CD4-positive, alpha-beta T cell (primary cell): ENCODE results near the gene GALNT14. TPM values are rescaled to one million over a fixed set of nuclear protein-coding genes. Genes with fewer than 3 reads are reported as not detected.

Experiments
- ATAC-seq: fragments of 200-7000 bp; cut with Tn5 transposase; one replicate; pipeline ENCODE4 v1.10.0; 2022; ENCODE audit warnings: mild to moderate bottlenecking; ENCODE audit not compliant: poor library complexity
- CTCF ChIA-PET: fragments of 350-600 bp; sonication (Branson Sonifier 250); formaldehyde crosslinking; loops from one replicate; lab custom pipeline; 2021; ENCODE audit warnings: antibody characterized with exemption, inconsistent platforms; lab: Charles Lee
- POLR2A ChIA-PET: fragments of 350-600 bp; sonication (Branson Sonifier 250); formaldehyde crosslinking; loops from one replicate; lab custom pipeline; 2021; ENCODE audit warnings: antibody characterized with exemption, inconsistent platforms; lab: Charles Lee
- DNase-seq, 14 experiments: peaks; one replicate each; pipeline ENCODE4 v3.0.0-alpha.2; 2013 to 2020; ENCODE audit warnings: mixed read lengths in 2 of 14
- H3K27ac ChIP-seq, 2 donors: one replicate each; pipeline versions ENCODE4 v1.5.1 to v1.7.0; 2013; ENCODE audit warnings: low read length in 2 of 2, low read depth in 1 of 2, mild to moderate bottlenecking in 1 of 2
- H3K27me3 ChIP-seq, 2 experiments: 1 replicate in 1 of 2; 2 replicates in 1 of 2; pipeline versions ENCODE4 v1.6.1 to v1.7.0; 2013; ENCODE audit warnings: low read length in 2 of 2, control low read depth in 1 of 2, mild to moderate bottlenecking in 1 of 2, moderate library complexity in 1 of 2; ENCODE audit not compliant: insufficient read depth in 2 of 2, control insufficient read depth in 1 of 2
- H3K36me3 ChIP-seq: one replicate; pipeline ENCODE4 v1.6.1; 2013; ENCODE audit warnings: low read length, control low read depth; ENCODE audit not compliant: insufficient read depth
- H3K4me1 ChIP-seq: one replicate; pipeline ENCODE4 v1.6.1; 2013; ENCODE audit warnings: low read length, control low read depth; ENCODE audit not compliant: insufficient read depth
- H3K4me3 ChIP-seq: one replicate; pipeline ENCODE4 v1.5.1; 2013; ENCODE audit warnings: mild to moderate bottlenecking, low read length, moderate library complexity
- H3K9me3 ChIP-seq, 2 experiments: 1 replicate in 1 of 2; 2 replicates in 1 of 2; pipeline versions ENCODE4 v1.6.1 to v1.7.0; 2013; ENCODE audit warnings: low read length in 2 of 2, mild to moderate bottlenecking in 2 of 2, control low read depth in 1 of 2, moderate library complexity in 1 of 2; ENCODE audit not compliant: control insufficient read depth in 1 of 2, insufficient read depth in 1 of 2
- H3K27ac Mint-ChIP-seq: one replicate; pipeline ENCODE4 v1.8.0; 2020; ENCODE audit warnings: mixed read lengths
- H3K27me3 Mint-ChIP-seq: one replicate; pipeline ENCODE4 v1.8.0; 2021; ENCODE audit warnings: mixed read lengths
- H3K36me3 Mint-ChIP-seq: one replicate; pipeline ENCODE4 v1.8.0; 2021; ENCODE audit warnings: low read depth, mixed read lengths
- H3K4me1 Mint-ChIP-seq: one replicate; pipeline ENCODE4 v1.8.0; 2021; ENCODE audit warnings: low read depth, mixed read lengths
- H3K4me3 Mint-ChIP-seq: one replicate; pipeline ENCODE4 v1.8.0; 2020; ENCODE audit warnings: mild to moderate bottlenecking, mixed read lengths
- H3K9me3 Mint-ChIP-seq: one replicate; pipeline ENCODE4 v1.8.0; 2020; ENCODE audit warnings: mixed read lengths
- intact Hi-C, 2 experiments: fragments of 100-400 bp; cut with DNase I in 1 of 2; cut with micrococcal nuclease in 1 of 2; formaldehyde crosslinking; loops; one replicate each; pipeline versions ENCODE4 v1.15.1 to v1.9.0; 2023 to 2025; cut with DNase I, micrococcal nuclease
- total RNA-seq, 174 experiments: library from RNA in 2 of 174; stranded (reverse) in 2 of 174; gene quantifications; one replicate each; pipeline ENCODE4 v1.2.3 and lab custom pipeline; 2021 to 2026
- TF ChIP-seq, protein P1 (sequence below): fragments of 200-600 bp; IDR thresholded peaks from one replicate; pipeline ENCODE4 v1.8.0; 2022; ENCODE audit warnings: antibody characterized with exemption, mild to moderate bottlenecking

Gene GALNT14
- total RNA-seq, 2 experiments from 2014 or later: not detected

DNA sequence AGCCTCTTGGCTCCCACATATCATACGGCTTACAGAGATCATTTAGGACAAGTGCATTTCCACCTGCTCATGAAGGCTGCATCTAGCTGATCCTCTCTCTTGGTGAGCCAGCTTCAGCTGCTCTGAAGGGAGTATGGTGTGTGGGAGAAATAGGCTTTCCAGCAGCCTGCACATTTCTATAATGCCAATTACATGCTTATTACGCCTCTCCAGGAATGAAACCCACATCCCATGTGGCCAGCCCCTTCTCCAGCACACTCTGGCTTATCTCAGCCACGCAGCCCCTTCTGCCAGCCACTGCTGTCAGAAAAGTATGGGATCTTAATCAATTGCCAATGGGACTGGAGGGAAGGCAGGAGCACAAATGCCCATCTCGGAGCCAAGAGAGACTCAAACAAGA lies 117.5 kb downstream of the GALNT14 start:
- ChIA-PET POLR2A (no interaction called here), CTCF (no interaction called here)
- no peaks in the 10 kb centered on the region for H3K27me3 ChIP-seq
- H3K9me3 ChIP-seq: no peaks in the 10 kb centered on the region
- H3K4me3 Mint-ChIP-seq: no peak overlapping the region
- no peaks in the 10 kb centered on the region for H3K36me3 Mint-ChIP-seq
- no peak overlapping the region for H3K4me3 ChIP-seq
- no peak for ATAC-seq
- TF ChIP-seq, protein P1, sequence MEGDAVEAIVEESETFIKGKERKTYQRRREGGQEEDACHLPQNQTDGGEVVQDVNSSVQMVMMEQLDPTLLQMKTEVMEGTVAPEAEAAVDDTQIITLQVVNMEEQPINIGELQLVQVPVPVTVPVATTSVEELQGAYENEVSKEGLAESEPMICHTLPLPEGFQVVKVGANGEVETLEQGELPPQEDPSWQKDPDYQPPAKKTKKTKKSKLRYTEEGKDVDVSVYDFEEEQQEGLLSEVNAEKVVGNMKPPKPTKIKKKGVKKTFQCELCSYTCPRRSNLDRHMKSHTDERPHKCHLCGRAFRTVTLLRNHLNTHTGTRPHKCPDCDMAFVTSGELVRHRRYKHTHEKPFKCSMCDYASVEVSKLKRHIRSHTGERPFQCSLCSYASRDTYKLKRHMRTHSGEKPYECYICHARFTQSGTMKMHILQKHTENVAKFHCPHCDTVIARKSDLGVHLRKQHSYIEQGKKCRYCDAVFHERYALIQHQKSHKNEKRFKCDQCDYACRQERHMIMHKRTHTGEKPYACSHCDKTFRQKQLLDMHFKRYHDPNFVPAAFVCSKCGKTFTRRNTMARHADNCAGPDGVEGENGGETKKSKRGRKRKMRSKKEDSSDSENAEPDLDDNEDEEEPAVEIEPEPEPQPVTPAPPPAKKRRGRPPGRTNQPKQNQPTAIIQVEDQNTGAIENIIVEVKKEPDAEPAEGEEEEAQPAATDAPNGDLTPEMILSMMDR: no peak
- no peaks in the 10 kb centered on the region for H3K36me3 ChIP-seq
- H3K27ac Mint-ChIP-seq: no peak overlapping the region
- no peaks in the 10 kb centered on the region for H3K9me3 Mint-ChIP-seq
- H3K4me1 ChIP-seq: no peaks in the 10 kb centered on the region
- DNase-seq: no peak
- no peak overlapping the region for H3K27ac ChIP-seq
- no peaks in the 10 kb centered on the region for H3K4me1 Mint-ChIP-seq
- intact Hi-C loops: no loop called here
- H3K27me3 Mint-ChIP-seq: no peaks in the 10 kb centered on the region

DNA sequence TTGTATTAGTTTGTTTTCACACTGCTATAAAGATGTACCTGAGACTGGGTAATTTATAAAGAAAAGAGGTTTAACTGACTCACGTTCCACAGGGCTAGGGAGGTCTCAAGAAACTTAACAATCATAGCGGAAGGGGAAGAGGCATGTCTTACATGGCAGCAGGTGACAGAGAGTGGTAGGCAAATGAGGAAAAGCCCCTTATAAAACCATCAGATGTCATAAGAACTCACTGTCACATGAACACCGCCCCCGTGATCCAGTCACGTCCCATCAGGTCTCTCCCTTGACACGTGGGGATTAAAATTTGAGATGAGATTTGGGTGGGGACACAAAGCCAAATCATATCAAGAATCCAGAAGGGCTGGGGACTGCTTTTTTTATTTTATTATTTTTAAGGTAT lies 120.0 kb downstream of the GALNT14 start:
- Histone ChIP-seq H3K4me1 (no peaks in the 10 kb centered on the region), H3K4me3 (no peak overlapping the region), H3K27ac (no peak overlapping the region), H3K36me3 (no peaks in the 10 kb centered on the region), H3K9me3 (no peaks in the 10 kb centered on the region), H3K27me3 (no peaks in the 10 kb centered on the region)
- ChIA-PET CTCF (no interaction called here), POLR2A (no interaction called here)
- TF ChIP-seq, protein P1: no peak
- ATAC-seq (no peak), DNase-seq (no peak)
- H3K9me3 Mint-ChIP-seq: no peaks in the 10 kb centered on the region
- H3K36me3 Mint-ChIP-seq: no peaks in the 10 kb centered on the region
- no peak overlapping the region for H3K4me3 Mint-ChIP-seq
- intact Hi-C loops: no loop called here
- no peaks in the 10 kb centered on the region for H3K27me3 Mint-ChIP-seq
- no peaks in the 10 kb centered on the region for H3K4me1 Mint-ChIP-seq
- H3K27ac Mint-ChIP-seq: no peak overlapping the region

DNA sequence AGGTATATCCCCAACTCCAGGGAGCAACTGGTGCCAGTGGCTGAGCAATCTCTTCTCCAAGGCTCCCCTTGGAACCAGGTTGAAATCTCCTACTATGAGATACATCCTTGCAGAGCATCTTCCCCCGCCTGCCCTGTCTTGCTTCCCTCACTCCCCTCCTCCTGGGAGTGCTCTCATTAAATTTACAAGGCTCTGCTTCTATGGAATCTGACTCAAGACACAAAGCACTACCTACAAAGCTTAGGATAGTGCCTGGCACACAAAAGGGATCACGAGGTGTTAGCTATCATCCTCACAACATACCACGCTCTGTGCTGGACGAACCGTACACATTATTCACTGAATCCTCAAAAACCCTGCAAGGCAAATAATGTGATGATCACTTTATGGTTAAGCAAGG lies 121.6 kb downstream of the GALNT14 start:
- no peaks in the 10 kb centered on the region for H3K36me3 Mint-ChIP-seq

More for the DNA sequence above, 121.6 kb downstream of the GALNT14 start:
- H3K4me3 Mint-ChIP-seq: no peak overlapping the region
- no peak for DNase-seq
- ChIA-PET CTCF (no interaction called here), POLR2A (no interaction called here)
- no peak overlapping the region for H3K27ac Mint-ChIP-seq
- no peaks in the 10 kb centered on the region for H3K27me3 ChIP-seq
- H3K27me3 Mint-ChIP-seq: peaks cover 6% of the 10 kb centered on the region
- H3K4me1 ChIP-seq: no peaks in the 10 kb centered on the region
- H3K9me3 Mint-ChIP-seq: no peaks in the 10 kb centered on the region
- no peaks in the 10 kb centered on the region for H3K36me3 ChIP-seq
- no peaks in the 10 kb centered on the region for H3K9me3 ChIP-seq
- TF ChIP-seq, protein P1: no peak
- no peak for ATAC-seq
- H3K4me1 Mint-ChIP-seq: no peaks in the 10 kb centered on the region
- H3K4me3 ChIP-seq: no peak overlapping the region
- intact Hi-C loops: no loop called here
- no peak overlapping the region for H3K27ac ChIP-seq
